Measurements from ENCODE around the gene SLC6A11.

- TF ChIP-seq EZH2 (IDR thresholded peaks at IDR 0.05; ENCODE audit: low read depth) (no peak), CTCF (conservative IDR thresholded peaks at IDR 0.05) (no peak)
Observed at GRCh38 chr3:10780922-10781321, 35.1 kb upstream of the SLC6A11 start.
